ENCODE data around the gene PLEKHG1.
A peak's percentile ranks its signal among the peaks of the same experiment; 100 is the strongest.

The PLEKHG1 gene

GRCh38 chr6:150599199-150600009, at the start of gene PLEKHG1:
Gene PLEKHG1, plus strand, starts transcription at chr6:150599885. Its CDS starts 133,797 bp downstream, at chr6:150733682.
- DNase-seq (ENCODE audit: low read depth in 3 of 3), result peak in 2 of 3 experiments; percentile 11 to 47

DNA sequence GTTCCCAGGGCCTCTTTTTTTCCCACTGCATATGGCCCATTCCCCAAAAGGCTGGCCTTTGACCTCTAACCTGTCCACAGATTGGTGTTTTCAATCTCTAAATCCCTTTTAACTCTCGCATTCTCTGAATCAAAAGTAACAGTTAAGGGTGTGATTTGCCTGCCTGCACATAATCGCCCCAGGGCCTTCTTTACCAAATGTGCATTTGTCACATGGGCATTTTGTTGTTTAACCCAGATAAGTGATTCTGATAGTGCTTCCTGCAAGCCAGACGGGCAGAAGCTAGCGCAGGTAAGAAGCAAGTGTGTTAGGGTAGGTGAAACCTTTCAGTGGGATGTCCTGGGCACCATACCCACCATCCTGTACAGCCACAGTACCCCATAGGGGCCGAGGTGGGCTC, 49.4 kb upstream of the PLEKHG1 start:
- no peak for DNase-seq (ENCODE audit: low read depth in 3 of 3)

DNA sequence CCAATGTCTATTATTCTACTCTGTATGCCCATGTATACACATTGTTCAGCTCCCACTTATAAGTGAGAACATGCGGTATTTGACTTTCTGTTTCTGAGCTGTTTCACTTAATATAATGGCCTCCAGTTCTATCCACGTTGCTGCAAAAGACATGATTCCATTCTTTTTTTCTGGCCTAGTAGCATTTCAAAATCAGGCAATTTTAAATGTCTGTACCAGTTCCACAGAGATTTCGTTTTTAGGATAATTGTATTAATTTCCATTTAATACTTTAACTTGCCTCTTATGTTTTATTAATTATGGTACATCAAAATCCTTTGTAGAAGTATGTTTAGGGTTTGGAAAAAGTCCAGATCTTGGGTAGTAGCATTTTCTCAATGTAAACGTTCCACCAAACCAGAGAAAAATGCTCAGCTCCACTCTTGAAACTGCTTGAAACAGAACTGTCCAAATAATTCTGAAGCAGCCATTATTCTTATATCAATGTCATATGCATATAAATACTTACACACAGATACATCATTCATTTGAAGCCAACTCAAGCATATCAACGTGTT, 42.6 kb upstream of the PLEKHG1 start:
- no peak for DNase-seq (ENCODE audit: low read depth in 3 of 3)

DNA sequence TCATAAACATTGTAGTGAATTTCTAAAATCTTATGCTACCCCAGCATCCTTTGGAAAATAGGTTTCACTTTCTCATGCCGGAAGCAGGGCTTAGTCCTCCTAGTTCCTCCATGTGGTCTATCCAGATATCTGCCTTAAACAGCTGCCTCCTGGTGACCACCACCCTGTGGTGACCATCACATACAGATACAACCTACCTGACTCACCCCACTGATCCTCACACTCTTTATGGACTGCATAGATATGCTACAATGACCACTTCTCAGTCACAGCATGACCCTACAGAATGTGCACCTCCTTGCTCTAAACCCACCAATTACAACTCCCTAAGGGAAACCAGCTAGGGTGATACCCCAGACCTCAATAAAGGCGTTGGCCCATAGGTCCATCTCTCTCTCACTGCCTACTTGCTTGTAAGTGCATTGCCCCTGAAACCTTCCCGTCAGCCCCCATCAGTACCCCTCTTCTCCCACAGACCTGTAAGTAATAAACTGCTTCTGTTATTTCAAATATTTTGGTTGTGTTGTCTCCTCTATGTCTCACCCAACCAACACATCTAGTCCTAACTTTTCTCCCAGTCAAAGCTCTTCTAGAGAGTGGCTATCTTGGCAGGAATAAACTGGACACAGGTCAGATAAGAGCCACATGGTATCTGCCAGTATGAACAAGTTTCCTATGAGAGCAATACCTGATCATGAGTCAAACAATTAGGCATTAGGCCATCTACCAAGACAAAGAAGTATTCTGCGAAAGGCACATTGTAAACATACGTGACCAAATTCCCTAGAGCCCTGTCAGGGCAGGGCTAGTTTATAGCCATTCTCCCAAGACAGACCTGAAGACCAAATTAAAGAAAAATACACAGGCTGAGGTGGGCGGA, 39.4 kb upstream of the PLEKHG1 start:
- DNase-seq (ENCODE audit: low read depth in 3 of 3), result no peak

- no peak for DNase-seq (ENCODE audit: low read depth in 3 of 3)
Measured at GRCh38 chr6:150560884-150561219, 38.8 kb upstream of the PLEKHG1 start.

DNA sequence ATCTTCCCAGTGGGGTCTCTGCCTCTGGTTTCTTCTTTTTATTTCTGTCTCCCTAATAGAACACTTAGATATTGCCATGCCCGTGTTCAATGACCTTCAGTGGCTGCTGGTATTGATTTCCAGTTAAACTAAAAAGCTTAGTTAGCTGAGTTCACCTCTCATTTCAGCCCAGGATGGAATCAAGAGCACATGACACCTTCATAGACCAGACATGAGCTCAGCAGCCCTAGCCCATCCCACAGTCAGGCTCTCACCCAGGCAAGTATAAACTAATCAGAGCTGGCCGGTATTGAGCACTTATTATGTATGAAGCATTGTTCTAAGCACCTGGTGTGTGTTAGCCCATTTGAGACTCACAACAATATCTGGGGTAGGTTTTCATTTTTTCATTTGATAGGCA, 33.7 kb upstream of the PLEKHG1 start:
- no peak for DNase-seq (ENCODE audit: low read depth in 3 of 3)

- DNase-seq (ENCODE audit: low read depth in 3 of 3), result no peak
Measured at GRCh38 chr6:150566486-150566885, 33.2 kb upstream of the PLEKHG1 start.

DNA sequence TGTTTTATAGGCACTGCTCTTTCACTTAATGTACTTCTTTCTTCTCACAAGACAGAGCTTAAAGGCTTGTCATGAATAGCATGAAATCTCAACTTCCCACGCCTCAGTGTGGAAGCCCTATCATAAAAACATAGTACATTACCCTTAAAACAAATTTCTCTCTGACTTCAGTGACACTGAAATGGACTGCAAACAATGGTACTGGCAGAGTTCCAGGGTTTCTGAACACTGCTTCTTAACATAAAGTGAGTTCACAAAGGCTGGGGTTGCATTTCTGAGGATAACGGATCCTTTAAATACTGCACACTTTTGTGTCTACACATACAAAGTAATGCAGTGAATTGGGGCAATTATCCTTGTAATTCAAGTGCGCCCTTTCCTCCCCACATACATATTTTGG, 32.3 kb upstream of the PLEKHG1 start:
- DNase-seq (ENCODE audit: low read depth in 3 of 3), result no peak

DNA sequence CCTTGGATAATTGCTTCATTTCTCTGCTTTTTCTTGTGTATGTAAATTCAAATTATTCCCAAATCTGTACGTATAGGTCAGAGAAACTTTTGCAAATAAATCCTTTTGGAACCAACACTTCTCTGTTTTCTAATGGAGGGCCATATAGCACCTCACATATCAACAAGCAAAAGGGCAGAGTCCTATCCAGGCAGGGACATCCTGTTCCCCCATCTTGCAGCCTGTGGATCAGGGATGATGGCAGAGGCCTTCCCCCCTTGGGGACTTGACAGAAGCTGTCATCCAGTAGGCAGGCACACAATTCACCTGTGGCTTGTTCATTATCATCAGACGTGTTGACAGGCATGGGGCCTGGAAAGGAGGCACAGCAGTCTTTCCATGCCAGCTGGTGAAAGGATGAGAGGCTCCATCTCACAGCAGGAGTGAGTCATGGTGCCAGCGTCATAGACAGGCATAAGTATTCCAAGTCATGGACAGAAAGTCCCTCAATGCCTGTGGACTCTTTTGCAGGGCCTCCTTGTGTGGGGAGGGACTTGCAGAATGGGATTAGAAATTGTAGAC, 31.8 kb upstream of the PLEKHG1 start:
- DNase-seq (ENCODE audit: low read depth in 3 of 3), result no peak

GRCh38 chr6:150568560-150568959, 31.1 kb upstream of the PLEKHG1 start:
- DNase-seq (ENCODE audit: low read depth in 3 of 3), result no peak

DNA sequence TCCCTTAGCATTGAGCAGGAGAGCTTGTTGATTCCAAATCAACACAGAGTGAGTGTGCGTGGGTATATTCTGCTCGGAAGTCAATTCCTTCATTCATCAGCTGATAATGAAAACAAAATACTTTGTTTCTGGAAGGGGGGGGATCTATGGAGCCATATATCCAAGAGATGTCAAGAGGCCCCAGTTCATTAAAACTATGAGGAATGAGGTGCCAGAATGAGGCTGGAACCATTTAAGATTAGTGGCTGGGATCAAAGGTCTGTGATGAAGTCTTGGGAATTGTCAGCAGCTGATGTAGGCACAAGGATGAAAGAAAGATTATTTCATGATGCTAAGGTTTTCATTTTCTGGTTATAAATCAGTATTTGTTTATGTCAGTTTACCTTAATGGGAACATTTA, 30.5 kb upstream of the PLEKHG1 start:
- DNase-seq (ENCODE audit: low read depth in 3 of 3), result no peak

DNA sequence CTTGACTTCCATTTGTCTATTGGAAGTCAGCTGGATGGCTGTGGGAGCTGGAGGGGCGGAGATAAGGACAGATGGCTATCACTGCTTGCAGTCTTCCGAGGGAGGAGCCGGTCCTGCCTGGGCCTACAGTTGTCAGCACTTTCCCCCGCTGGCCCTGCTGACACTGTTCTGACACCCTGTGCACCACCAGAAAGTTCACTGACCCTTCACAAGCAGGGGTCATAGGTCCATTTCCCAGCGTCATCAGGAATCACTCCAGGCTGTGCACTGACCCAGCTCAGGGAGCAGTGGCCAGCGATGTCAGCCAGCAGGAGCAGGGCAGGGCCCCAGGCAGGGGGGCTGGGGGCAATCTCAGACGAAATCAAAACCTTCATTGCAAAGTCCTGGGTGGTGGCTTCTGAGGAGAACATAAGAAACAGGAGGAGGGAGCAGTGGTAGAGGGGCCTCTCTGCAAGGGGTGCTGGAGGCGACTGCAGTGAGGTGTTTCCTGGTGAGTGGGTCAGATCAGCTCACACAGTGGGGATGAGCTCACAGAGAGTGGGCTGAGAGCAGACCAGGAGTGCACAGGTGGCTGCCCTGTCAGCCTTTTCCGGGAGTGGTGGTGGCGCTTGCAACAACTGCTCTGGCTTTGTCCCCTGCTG, 26.5 kb upstream of the PLEKHG1 start:
- DNase-seq (ENCODE audit: low read depth in 3 of 3), result no peak

- no peak for DNase-seq (ENCODE audit: low read depth in 3 of 3)
Measured at GRCh38 chr6:150575836-150576235, 23.8 kb upstream of the PLEKHG1 start.

GRCh38 chr6:150576651-150577226, 22.9 kb upstream of the PLEKHG1 start:
- no peak for DNase-seq (ENCODE audit: low read depth in 3 of 3)

DNA sequence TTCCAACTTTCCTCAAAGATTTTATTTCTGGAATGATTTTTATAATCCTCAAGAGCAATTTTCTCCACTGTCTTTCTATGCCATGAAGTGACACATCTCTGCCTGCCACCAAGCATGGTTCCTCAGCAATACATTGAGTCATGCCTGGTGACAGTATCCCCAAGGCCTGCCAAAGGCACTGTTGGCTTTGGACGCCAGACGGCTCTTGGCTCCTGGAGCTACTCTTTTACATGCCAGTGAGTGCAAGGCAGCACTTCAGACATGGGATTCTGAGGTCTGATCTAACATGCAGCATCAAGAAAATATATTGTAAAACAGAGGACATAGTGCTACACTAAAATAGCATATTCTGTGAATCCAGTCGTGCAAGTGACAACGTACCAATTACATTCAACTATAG, 20.1 kb upstream of the PLEKHG1 start:
- no peak for DNase-seq (ENCODE audit: low read depth in 3 of 3)

DNA sequence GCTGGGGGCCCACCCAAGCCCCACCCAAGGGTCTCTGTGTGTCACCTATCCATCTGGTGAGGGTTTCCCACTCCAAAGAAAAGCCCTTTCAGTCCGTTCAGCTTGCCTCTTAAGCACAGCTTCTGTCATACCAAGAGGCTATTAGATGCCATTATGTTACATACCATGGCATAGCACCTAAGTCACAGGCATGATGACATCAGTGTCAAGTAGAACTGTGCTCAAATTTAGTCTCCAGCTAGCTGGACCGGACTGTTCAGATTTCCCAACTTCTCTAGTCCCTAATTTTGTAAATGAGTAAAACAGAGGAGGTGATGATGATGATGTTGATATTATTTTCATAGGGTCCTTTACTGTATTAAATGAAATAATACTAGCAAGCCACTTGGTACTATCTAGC, 19.2 kb upstream of the PLEKHG1 start:
- DNase-seq (ENCODE audit: low read depth in 3 of 3), result no peak

DNA sequence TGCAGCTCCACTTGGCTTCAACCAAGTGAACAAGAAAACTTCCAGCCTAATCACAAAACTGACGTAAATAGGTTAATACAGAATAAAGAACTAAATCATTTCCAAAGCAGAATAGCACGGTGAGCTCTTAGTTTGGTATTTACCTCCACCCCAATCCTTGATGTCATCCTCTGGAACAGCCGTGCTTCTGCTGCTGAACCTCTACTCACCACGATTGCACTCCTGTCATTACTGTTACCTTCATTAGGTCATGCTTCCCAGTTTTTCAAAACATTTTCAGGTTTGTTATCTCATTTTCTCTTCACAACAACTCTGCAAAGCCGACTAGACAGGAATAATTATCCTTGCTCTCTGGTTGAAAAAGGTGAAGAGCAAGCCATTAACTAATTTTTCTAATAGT, 15.6 kb upstream of the PLEKHG1 start:
- DNase-seq (ENCODE audit: low read depth in 3 of 3), result no peak

- no peak for DNase-seq (ENCODE audit: low read depth in 3 of 3)
Measured at GRCh38 chr6:150584596-150584995, 15.1 kb upstream of the PLEKHG1 start.

DNA sequence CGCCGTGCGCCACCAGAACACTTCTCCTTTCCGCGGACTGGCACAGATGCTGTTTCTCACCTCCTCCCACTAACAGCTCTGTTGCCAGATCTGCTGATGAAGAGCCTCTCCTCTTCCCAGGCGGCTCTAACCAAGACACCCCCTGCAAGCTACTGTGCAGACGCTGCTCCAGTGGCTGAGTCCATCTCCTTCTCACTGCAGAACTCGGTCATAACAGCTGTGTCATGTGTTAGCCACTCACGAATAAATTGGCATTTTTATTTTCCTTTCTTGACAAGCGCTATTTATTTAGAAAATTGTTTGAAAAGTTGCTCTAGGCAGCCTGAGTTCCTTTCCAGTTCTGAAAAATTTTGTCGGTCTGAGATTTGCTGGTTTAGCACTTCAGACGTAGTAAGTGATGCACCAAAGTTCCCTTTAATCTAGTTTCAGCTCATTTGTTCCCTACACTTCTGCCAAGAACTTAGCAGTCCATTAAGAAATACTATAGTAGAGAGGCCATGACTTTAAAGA, 12.8 kb upstream of the PLEKHG1 start:
- DNase-seq (ENCODE audit: low read depth in 3 of 3), result no peak

DNA sequence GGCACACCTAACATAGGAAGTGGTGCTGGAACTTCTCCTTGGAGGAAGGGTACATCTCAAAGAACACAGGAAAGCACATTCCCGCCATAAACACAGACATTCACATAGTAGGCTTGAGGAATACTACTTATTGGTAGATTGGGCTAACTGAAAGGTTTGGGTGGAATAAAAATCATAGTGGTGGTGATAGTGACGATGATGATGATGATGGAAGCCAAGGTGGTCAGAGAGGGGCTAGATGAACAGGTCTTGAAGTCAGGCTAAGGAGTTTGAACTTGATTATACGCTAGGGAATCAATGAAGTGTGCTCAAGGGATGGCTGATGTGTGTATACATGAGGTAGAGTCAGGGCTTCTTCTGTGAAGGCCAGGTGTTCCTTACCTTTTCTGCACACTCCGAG, 12.0 kb upstream of the PLEKHG1 start:
- no peak for DNase-seq (ENCODE audit: low read depth in 3 of 3)

GRCh38 chr6:150588888-150589499, 10.7 kb upstream of the PLEKHG1 start:
- DNase-seq (ENCODE audit: low read depth in 3 of 3), result no peak

All from stimulated activated CD4-positive, alpha-beta T cell treated with anti-CD3 and anti-CD28 coated beads, TNF-alpha, amount 100 ng/mL, for 24 hours (primary cell).